GM18907 (cell line): ENCODE results near the gene TP53AIP1.

Experiments
- ATAC-seq: cut with Tn5 transposase; IDR thresholded peaks from one replicate; pipeline ENCODE4 v1.9.1; 2021; ENCODE audit warnings: mild to moderate bottlenecking, moderate library complexity; ENCODE audit not compliant: unreplicated experiment

Gene TP53AIP1

GRCh38 chr11:128943428-128943976 lies 831 bp upstream of the TP53AIP1 start:
- no peak for ATAC-seq

GRCh38 chr11:128942272-128942612 lies 429 bp downstream of the TP53AIP1 start:
- ATAC-seq = no peak

- ATAC-seq = no peak
These were observed 949 bp downstream of the TP53AIP1 start for GRCh38 chr11:128941573-128942271.

GRCh38 chr11:128941110-128941509 lies 1.6 kb downstream of the TP53AIP1 start:
- ATAC-seq = no peak

GRCh38 chr11:128940603-128941002 lies 2.1 kb downstream of the TP53AIP1 start:
- ATAC-seq = no peak

- ATAC-seq = no peak
These were observed 2.5 kb downstream of the TP53AIP1 start for GRCh38 chr11:128940156-128940555.

GRCh38 chr11:128939591-128939990 lies 3.1 kb downstream of the TP53AIP1 start:
- ATAC-seq = no peak

- ATAC-seq = no peak
These were observed 4.3 kb downstream of the TP53AIP1 start for GRCh38 chr11:128938156-128938885.

- no peak for ATAC-seq
These were observed 5.2 kb downstream of the TP53AIP1 start for GRCh38 chr11:128937480-128937879.

GRCh38 chr11:128936606-128937251 lies 5.9 kb downstream of the TP53AIP1 start:
- ATAC-seq = no peak

GRCh38 chr11:128934926-128935325 lies 7.7 kb downstream of the TP53AIP1 start:
- ATAC-seq = no peak

- no peak for ATAC-seq
These were observed 8.3 kb downstream of the TP53AIP1 start for GRCh38 chr11:128934351-128934750.

GRCh38 chr11:128933481-128934178 lies 9.0 kb downstream of the TP53AIP1 start:
- no peak for ATAC-seq

- ATAC-seq = no peak
These were observed 11.0 kb downstream of the TP53AIP1 start for GRCh38 chr11:128931668-128932067.

- ATAC-seq = no peak
These were observed 11.6 kb downstream of the TP53AIP1 start for GRCh38 chr11:128931066-128931465.

- no peak for ATAC-seq
These were observed 12.7 kb downstream of the TP53AIP1 start for GRCh38 chr11:128929991-128930390.

GRCh38 chr11:128929468-128929867 lies 13.2 kb downstream of the TP53AIP1 start:
- no peak for ATAC-seq

- ATAC-seq = peak; percentile 97
These were observed 14.3 kb downstream of the TP53AIP1 start for GRCh38 chr11:128928400-128928799.

GRCh38 chr11:128927683-128928336 lies 14.9 kb downstream of the TP53AIP1 start:
- ATAC-seq = no peak

GRCh38 chr11:128927108-128927461 lies 15.6 kb downstream of the TP53AIP1 start:
- ATAC-seq = no peak
